ENCODE data around the gene BMP6.

DNA sequence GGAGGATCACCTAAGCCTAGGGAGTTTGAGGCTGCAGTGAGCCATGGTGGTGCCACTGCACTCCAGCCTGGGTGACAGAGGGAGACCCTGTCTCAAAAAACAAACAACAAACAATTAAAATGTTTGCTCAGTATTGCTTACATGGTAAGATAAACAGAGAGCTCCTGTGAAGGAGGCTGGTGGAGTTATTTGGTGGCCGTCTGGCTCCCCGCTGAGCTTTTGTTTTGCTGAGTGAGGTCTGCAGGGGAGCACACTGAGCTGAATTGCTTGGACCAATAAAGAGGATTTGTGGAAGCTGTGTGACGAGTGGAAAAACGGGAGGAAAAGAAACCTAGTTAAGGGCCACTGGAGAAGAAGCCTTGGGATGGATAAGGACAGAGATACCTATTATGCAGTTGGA lies 41.1 kb upstream of the BMP6 start:
- TF ChIP-seq, protein P1, sequence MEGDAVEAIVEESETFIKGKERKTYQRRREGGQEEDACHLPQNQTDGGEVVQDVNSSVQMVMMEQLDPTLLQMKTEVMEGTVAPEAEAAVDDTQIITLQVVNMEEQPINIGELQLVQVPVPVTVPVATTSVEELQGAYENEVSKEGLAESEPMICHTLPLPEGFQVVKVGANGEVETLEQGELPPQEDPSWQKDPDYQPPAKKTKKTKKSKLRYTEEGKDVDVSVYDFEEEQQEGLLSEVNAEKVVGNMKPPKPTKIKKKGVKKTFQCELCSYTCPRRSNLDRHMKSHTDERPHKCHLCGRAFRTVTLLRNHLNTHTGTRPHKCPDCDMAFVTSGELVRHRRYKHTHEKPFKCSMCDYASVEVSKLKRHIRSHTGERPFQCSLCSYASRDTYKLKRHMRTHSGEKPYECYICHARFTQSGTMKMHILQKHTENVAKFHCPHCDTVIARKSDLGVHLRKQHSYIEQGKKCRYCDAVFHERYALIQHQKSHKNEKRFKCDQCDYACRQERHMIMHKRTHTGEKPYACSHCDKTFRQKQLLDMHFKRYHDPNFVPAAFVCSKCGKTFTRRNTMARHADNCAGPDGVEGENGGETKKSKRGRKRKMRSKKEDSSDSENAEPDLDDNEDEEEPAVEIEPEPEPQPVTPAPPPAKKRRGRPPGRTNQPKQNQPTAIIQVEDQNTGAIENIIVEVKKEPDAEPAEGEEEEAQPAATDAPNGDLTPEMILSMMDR (IDR thresholded peaks at IDR 0.05; ENCODE audit: low read depth, low read length) = no peak
- no peak for TF ChIP-seq POLR2A (IDR thresholded peaks at IDR 0.05; ENCODE audit: extremely low read depth, insufficient read length)
- TF ChIP-seq, protein P2, sequence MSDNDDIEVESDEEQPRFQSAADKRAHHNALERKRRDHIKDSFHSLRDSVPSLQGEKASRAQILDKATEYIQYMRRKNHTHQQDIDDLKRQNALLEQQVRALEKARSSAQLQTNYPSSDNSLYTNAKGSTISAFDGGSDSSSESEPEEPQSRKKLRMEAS (IDR thresholded peaks at IDR 0.05; ENCODE audit: low read depth, low read length) = no peak
- no peak for TF ChIP-seq MYC (IDR thresholded peaks at IDR 0.05; ENCODE audit: low read depth, low read length)
